Thoracic aorta (tissue), 2 donors: ENCODE results near the gene TRPM5. TPM values are rescaled to one million over a fixed set of nuclear protein-coding genes. Genes with fewer than 3 reads are reported as not detected.
A peak's percentile ranks its signal among the peaks of the same experiment; 100 is the strongest.

Experiments used
- ATAC-seq: fragments of 150-250 bp; one replicate; pipeline ENCODE4 v1.8.0; 2017; ENCODE audit warnings: low read depth; ENCODE audit not compliant: insufficient number of reproducible peaks, low FRiP score
- DNase-seq: peaks from one replicate; pipeline ENCODE4 v3.0.0-alpha.2; 2020; ENCODE audit warnings: low spot score
- H3K27ac ChIP-seq, 2 donors: fragments of 200-600 bp; sonication (generic); 1 replicate in 1 of 2; 2 replicates in 1 of 2; pipeline ENCODE4 v1.5.1; 2016; ENCODE audit warnings: mild to moderate bottlenecking in 2 of 2, moderate library complexity in 2 of 2
- H3K27me3 ChIP-seq: fragments of 200-600 bp; sonication (generic); replicated peaks from 2 replicates; pipeline ENCODE4 v1.6.0; 2016; ENCODE audit warnings: mild to moderate bottlenecking; ENCODE audit not compliant: insufficient read depth
- H3K36me3 ChIP-seq: fragments of 200-600 bp; sonication (generic); one replicate; pipeline ENCODE4 v1.5.1; 2016
- H3K4me1 ChIP-seq, 2 donors: fragments of 200-600 bp; sonication (generic); 1 replicate in 1 of 2; 2 replicates in 1 of 2; pipeline versions ENCODE4 v1.5.1 to v1.6.0; 2016; ENCODE audit warnings: low read depth in 2 of 2, mild to moderate bottlenecking in 1 of 2; ENCODE audit not compliant: control insufficient read depth in 1 of 2
- H3K4me3 ChIP-seq: fragments of 200-600 bp; sonication (generic); 2 replicates; pipeline ENCODE4 v1.5.1; 2016; ENCODE audit warnings: mild to moderate bottlenecking
- H3K9me3 ChIP-seq: fragments of 200-600 bp; sonication (generic); 2 replicates; pipeline ENCODE4 v1.5.1; 2016
- total RNA-seq, 2 donors: library from RNA; depleted of rRNA; stranded (reverse); fragments of >200 nt; gene quantifications; one replicate each; pipeline versions ENCODE4 v1.1.0 to v1.2.3, GENCODE V29; 2016
- TF ChIP-seq, protein P1 (sequence below): fragments of 200-600 bp; sonication (generic); IDR thresholded peaks from one replicate; pipeline ENCODE4 v1.5.1; 2019; ENCODE audit warnings: antibody characterized with exemption

TRPM5 gene
- total RNA-seq, 2 donors from 2014 or later: not detected

DNA sequence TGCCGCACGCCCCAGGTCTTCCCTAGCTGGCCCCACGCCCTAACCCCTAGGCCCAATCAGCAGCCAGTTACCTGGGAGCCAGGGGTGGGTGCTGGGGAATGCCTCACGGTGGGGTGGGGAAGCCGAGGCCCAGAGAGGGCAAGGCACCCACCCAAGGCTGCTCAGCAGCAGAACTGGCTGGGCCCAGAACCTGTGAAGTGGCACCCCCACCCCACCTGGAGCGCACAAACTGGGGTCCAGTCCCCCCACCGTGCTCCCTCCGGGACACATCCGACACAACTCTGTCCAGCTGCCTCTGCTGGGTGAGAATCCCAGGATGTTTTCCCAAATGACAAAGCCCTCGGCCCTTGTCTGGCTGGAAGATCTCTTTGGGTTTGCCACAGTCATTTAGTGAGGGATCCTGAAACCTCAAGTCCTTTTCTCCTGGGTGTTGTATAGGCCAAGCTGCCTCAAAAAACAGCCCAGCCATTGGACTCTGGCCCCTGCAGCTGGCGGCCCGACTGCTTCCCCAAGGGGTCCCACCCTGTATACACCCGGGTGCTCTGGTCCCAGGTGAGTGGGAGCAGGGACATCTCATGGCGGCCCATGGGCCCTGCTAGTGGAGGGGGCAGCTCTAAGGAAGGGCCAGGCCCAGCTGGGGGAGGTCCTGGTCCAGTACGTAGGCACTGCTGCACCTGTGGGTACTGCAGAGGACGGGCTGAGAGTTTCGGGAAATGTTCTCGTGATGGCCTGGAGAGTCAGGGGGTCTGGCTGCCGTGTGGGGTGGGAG lies 22.9 kb downstream of the TRPM5 start:
- Histone ChIP-seq H3K27ac (no peak overlapping the region), H3K27me3 (no peaks in the 10 kb centered on the region), H3K36me3 (no peaks in the 10 kb centered on the region), H3K4me1 (no peaks in the 10 kb centered on the region), H3K4me3 (no peak overlapping the region), H3K9me3 (no peaks in the 10 kb centered on the region)
- TF ChIP-seq, protein P1, sequence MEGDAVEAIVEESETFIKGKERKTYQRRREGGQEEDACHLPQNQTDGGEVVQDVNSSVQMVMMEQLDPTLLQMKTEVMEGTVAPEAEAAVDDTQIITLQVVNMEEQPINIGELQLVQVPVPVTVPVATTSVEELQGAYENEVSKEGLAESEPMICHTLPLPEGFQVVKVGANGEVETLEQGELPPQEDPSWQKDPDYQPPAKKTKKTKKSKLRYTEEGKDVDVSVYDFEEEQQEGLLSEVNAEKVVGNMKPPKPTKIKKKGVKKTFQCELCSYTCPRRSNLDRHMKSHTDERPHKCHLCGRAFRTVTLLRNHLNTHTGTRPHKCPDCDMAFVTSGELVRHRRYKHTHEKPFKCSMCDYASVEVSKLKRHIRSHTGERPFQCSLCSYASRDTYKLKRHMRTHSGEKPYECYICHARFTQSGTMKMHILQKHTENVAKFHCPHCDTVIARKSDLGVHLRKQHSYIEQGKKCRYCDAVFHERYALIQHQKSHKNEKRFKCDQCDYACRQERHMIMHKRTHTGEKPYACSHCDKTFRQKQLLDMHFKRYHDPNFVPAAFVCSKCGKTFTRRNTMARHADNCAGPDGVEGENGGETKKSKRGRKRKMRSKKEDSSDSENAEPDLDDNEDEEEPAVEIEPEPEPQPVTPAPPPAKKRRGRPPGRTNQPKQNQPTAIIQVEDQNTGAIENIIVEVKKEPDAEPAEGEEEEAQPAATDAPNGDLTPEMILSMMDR: no peak
- DNase-seq (no peak), ATAC-seq (no peak)

DNA sequence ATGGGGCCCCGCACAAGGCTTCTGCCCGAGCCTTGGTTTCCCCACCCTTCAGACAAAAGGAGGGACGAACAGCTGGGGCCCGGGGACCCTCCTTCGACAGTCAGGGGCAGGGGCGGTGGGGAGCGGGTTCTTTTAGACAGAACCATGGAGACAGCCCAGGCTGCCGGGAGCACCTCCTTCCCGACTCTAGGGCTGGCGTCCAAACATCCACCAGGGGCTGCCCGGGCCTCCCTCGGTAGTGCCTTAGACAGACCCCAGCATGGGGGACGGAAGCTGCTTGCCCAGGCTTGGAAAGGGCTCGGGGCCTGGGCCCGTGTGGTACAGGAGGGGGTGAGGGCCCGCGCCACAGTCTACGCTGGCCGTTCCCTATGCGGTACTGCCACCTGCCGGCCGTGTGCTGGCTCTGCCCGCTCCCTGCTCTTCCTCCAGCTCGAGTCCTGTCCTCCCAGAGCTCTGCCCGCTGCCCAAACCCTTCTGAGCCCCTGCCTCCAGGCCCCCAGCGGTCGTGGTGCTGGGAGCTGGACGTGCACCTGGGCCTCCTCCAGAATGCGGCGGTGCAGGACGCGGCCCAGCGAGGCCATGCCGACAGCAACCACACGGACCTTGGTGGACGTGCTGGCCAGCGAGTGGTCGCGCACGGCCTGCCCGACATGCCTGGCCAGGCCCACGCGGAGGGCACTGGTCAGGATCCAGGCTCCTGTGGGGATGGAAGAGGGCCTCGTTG lies 23.6 kb downstream of the TRPM5 start:
- Histone ChIP-seq H3K4me3 (no peak overlapping the region), H3K9me3 (no peaks in the 10 kb centered on the region), H3K27ac (no peak overlapping the region), H3K27me3 (no peaks in the 10 kb centered on the region), H3K36me3 (no peaks in the 10 kb centered on the region), H3K4me1 (no peaks in the 10 kb centered on the region)
- ATAC-seq: peak; percentile 45
- DNase-seq: no peak
- TF ChIP-seq, protein P1: peak; percentile 90

- Histone ChIP-seq H3K36me3 (no peaks in the 10 kb centered on the region), H3K27me3 (no peaks in the 10 kb centered on the region), H3K9me3 (no peaks in the 10 kb centered on the region), H3K27ac (no peak overlapping the region), H3K4me3 (no peak overlapping the region), H3K4me1 (no peaks in the 10 kb centered on the region)
- DNase-seq (no peak), ATAC-seq (peak; percentile 56)
- TF ChIP-seq, protein P1: peak; percentile 73
These were observed 24.4 kb downstream of the TRPM5 start for GRCh38 chr11:2419638-2420501.

- ATAC-seq (no peak), DNase-seq (no peak)
- Histone ChIP-seq H3K27ac (no peak overlapping the region), H3K4me1 (no peaks in the 10 kb centered on the region), H3K4me3 (no peak overlapping the region), H3K27me3 (no peaks in the 10 kb centered on the region), H3K36me3 (no peaks in the 10 kb centered on the region), H3K9me3 (no peaks in the 10 kb centered on the region)
- TF ChIP-seq, protein P1: no peak
These were observed 25.5 kb downstream of the TRPM5 start for GRCh38 chr11:2418693-2419360.
